Parathyroid adenoma (tissue), 2 donors: ENCODE measurements around the gene SIGLEC14.

ENCODE experiments used
- H2AFZ ChIP-seq: fragments of 300-600 bp; sonication (generic); one replicate; pipeline ENCODE4 v1.7.0; 2017; ENCODE audit warnings: antibody characterized with exemption, mild to moderate bottlenecking
- H3K27ac ChIP-seq: fragments of 300-600 bp; sonication (generic); one replicate; pipeline ENCODE4 v1.7.0; 2017
- H3K27me3 ChIP-seq: fragments of 300-600 bp; sonication (generic); one replicate; pipeline ENCODE4 v1.7.0; 2017; ENCODE audit warnings: low read length; ENCODE audit not compliant: control insufficient read depth, insufficient read depth
- H3K36me3 ChIP-seq: fragments of 300-600 bp; sonication (generic); one replicate; pipeline ENCODE4 v1.7.0; 2017; ENCODE audit warnings: low read length; ENCODE audit not compliant: control insufficient read depth, insufficient read depth
- H3K4me1 ChIP-seq: fragments of 300-600 bp; sonication (generic); one replicate; pipeline ENCODE4 v1.7.0; 2017; ENCODE audit warnings: control low read depth
- H3K4me2 ChIP-seq: fragments of 300-600 bp; sonication (generic); one replicate; pipeline ENCODE4 v1.7.0; 2017; ENCODE audit warnings: low read length
- H3K4me3 ChIP-seq: fragments of 300-600 bp; sonication (generic); one replicate; pipeline ENCODE4 v1.7.0; 2017; ENCODE audit warnings: low read depth, low read length
- H3K79me2 ChIP-seq: fragments of 300-600 bp; sonication (generic); one replicate; pipeline ENCODE4 v1.7.0; 2017; ENCODE audit warnings: control low read depth
- H3K9ac ChIP-seq: fragments of 300-600 bp; sonication (generic); one replicate; pipeline ENCODE4 v1.7.0; 2017; ENCODE audit warnings: mild to moderate bottlenecking
- H3K9me3 ChIP-seq: fragments of 300-600 bp; sonication (generic); one replicate; pipeline ENCODE4 v1.7.0; 2017; ENCODE audit warnings: low read length; ENCODE audit not compliant: control insufficient read depth
- CTCF ChIP-seq: fragments of 300-600 bp; sonication (generic); IDR thresholded peaks from one replicate; pipeline ENCODE4 v1.7.0; 2017; ENCODE audit warnings: antibody characterized with exemption, mild to moderate bottlenecking
- donor health status: primary hyperparathyroidism.

The SIGLEC14 gene

GRCh38 chr19:51644636-51645271, 1.9 kb downstream of the SIGLEC14 start:
- Histone ChIP-seq H3K27ac (peak overlapping the region; percentile 67), H3K79me2 (no peaks in the 10 kb centered on the region), H3K36me3 (no peaks in the 10 kb centered on the region), H3K4me2 (peak overlapping the region; percentile 80), H3K4me1 (peaks cover 22% of the 10 kb centered on the region), H3K9me3 (no peaks in the 10 kb centered on the region), H2AFZ (peak overlapping the region; percentile 75), H3K27me3 (no peaks in the 10 kb centered on the region), H3K4me3 (peak overlapping the region; percentile 65), H3K9ac (no peak overlapping the region)
- no peak for TF ChIP-seq CTCF

- peaks cover 29% of the 10 kb centered on the region for H3K4me1 ChIP-seq
- no peaks in the 10 kb centered on the region for H3K27me3 ChIP-seq
- H3K9ac ChIP-seq: no peak overlapping the region
- H3K27ac ChIP-seq: no peak overlapping the region
- no peak overlapping the region for H2AFZ ChIP-seq
- H3K4me3 ChIP-seq: peak overlapping the region; percentile 44
- no peaks in the 10 kb centered on the region for H3K9me3 ChIP-seq
- peak overlapping the region; percentile 50 for H3K4me2 ChIP-seq
- no peaks in the 10 kb centered on the region for H3K79me2 ChIP-seq
- no peak for TF ChIP-seq CTCF
- no peaks in the 10 kb centered on the region for H3K36me3 ChIP-seq
These were observed 5.0 kb downstream of the SIGLEC14 start for GRCh38 chr19:51641648-51642047.

- Histone ChIP-seq H3K27ac (peak overlapping the region; percentile 37), H3K4me2 (peak overlapping the region; percentile 50), H3K27me3 (no peaks in the 10 kb centered on the region), H3K79me2 (no peaks in the 10 kb centered on the region), H3K4me1 (peaks cover 37% of the 10 kb centered on the region), H3K9ac (no peak overlapping the region), H3K36me3 (no peaks in the 10 kb centered on the region), H2AFZ (peak overlapping the region; percentile 18), H3K9me3 (no peaks in the 10 kb centered on the region), H3K4me3 (peak overlapping the region; percentile 42)
- no peak for TF ChIP-seq CTCF
These were observed 6.2 kb downstream of the SIGLEC14 start for GRCh38 chr19:51640386-51640785.

- TF ChIP-seq CTCF: no peak
- no peaks in the 10 kb centered on the region for H3K79me2 ChIP-seq
- no peaks in the 10 kb centered on the region for H3K27me3 ChIP-seq
- H3K4me2 ChIP-seq: peak overlapping the region; percentile 19
- no peaks in the 10 kb centered on the region for H3K9me3 ChIP-seq
- peaks cover 35% of the 10 kb centered on the region for H3K4me1 ChIP-seq
- H3K9ac ChIP-seq: no peak overlapping the region
- peak overlapping the region; percentile 37 for H3K27ac ChIP-seq
- H3K4me3 ChIP-seq: peak overlapping the region; percentile 42
- no peaks in the 10 kb centered on the region for H3K36me3 ChIP-seq
- H2AFZ ChIP-seq: peak overlapping the region; percentile 18
These were observed 6.7 kb downstream of the SIGLEC14 start for GRCh38 chr19:51639916-51640315.

GRCh38 chr19:51637362-51637978, 9.2 kb downstream of the SIGLEC14 start:
- no peaks in the 10 kb centered on the region for H3K79me2 ChIP-seq
- no peak overlapping the region for H3K27ac ChIP-seq
- H2AFZ ChIP-seq: no peak overlapping the region
- no peaks in the 10 kb centered on the region for H3K27me3 ChIP-seq
- no peaks in the 10 kb centered on the region for H3K36me3 ChIP-seq
- peak; percentile 51 for TF ChIP-seq CTCF
- no peaks in the 10 kb centered on the region for H3K9me3 ChIP-seq
- no peak overlapping the region for H3K9ac ChIP-seq
- peak overlapping the region; percentile 6 for H3K4me3 ChIP-seq
- no peak overlapping the region for H3K4me2 ChIP-seq
- peaks cover 25% of the 10 kb centered on the region for H3K4me1 ChIP-seq
